Measurements from ENCODE around the gene TECTB. TPM values are rescaled to one million over a fixed set of nuclear protein-coding genes. Genes with fewer than 3 reads are reported as not detected.
A peak's percentile ranks its signal among the peaks of the same experiment; 100 is the strongest.

Gene TECTB
- total and polyA plus RNA-seq, 4 donors, result not detected

DNA sequence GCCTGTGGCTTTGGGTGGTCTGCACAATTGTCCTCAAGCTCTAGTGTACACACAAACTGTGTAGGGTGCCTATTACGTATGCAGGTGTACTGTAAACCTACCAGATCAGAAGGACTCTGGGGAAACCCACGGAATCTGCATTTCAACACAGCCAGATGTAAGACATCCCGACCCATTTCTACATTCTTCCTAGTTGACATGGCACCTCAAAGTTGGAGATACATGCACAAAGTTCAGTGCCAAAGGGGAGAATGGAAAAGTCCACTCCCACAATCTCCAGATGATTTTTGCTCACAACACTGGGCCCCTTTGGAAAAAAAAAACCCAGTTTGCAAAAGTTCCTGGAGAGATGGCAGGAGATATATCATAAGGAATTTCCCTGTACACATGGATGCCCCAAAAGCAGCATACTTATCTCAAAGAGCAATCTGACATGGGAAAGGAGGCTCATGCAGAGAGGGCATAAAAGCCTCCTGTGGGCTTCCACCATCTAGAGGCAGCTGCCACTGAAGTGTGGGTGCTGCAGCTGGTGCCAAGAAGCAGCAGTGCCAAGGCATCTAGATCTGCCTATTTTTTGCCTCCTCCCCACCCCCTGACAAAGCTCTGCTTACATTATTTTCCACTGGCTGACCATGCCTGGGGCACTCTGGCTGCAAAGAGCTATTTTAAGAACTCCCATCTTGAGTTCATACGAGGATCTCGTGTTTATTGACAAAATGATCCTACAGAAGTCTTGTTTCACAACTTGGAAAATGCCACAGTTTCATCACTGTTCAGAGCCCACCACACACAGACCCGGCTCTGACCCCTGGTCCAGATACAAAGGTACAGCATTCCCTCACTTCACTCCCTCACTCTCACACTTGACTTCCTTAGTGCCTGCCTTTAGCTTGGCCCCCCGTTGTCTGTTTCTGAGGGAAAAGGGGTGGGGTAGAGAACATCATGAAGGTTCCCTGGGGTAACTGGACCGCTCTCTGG, 12.9 kb downstream of the TECTB start:
- H3K4me3 ChIP-seq (ENCODE audit: low read length in 2 of 2), result no peak overlapping the region
- peak; percentile 68 for ATAC-seq (ENCODE audit: low FRiP score)

DNA sequence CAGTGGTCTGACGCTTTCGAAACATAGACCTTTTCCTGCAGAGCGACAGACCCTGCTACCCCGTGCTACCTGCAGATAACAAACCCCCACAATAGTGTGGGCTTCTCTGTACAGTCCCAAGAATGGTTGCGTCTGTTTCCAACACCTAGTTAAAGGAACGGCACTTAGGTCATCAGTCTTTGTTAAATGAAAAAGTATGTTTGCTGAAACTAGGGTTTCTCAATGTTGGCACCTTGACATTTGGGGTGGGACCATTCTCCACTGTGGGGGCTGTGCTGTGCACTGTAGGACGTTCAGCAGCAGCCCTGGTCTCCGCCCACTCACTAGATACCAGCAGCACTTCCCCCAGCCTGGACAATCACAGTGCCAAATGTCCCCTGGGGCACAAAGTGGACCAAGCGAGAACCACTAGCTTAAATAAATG, 13.7 kb downstream of the TECTB start:
- Histone ChIP-seq H3K27me3 (ENCODE audit: control insufficient read depth in 1 of 2, insufficient read depth in 2 of 2, low read length in 1 of 2) (no peaks in the 10 kb centered on the region), H3K36me3 (ENCODE audit: control insufficient read depth in 1 of 2, insufficient read depth in 2 of 2, low read length in 1 of 2) (no peaks in the 10 kb centered on the region), H3K4me1 (ENCODE audit: control insufficient read depth in 1 of 2, insufficient read depth in 2 of 2, low read length in 2 of 2) (peaks cover 3 to 4% of the 10 kb centered on the region in 2 donors), H3K27ac (ENCODE audit: low read depth in 1 of 2, low read length in 2 of 2) (peak overlapping the region in 1 of 2 donors; percentile 28), H3K9me3 (ENCODE audit: control insufficient read depth, low read length) (no peaks in the 10 kb centered on the region), H3K4me3 (ENCODE audit: low read length in 2 of 2) (no peak overlapping the region)
- WGBS, 2 donors, result 70 to 79% methylated on average over 9 of the region's 9 CpGs
- DNase-seq (no peak), ATAC-seq (ENCODE audit: low FRiP score) (peak; percentile 57)
- intact Hi-C loops (cut with DNase I), result no loop called here

More for the DNA sequence above, 12.9 kb downstream of the TECTB start:
- WGBS, 2 donors, result 46 to 48% methylated on average over 8 of the region's 8 CpGs
- Histone ChIP-seq H3K27me3 (ENCODE audit: control insufficient read depth in 1 of 2, insufficient read depth in 2 of 2, low read length in 1 of 2) (no peaks in the 10 kb centered on the region), H3K9me3 (ENCODE audit: control insufficient read depth, low read length) (no peaks in the 10 kb centered on the region), H3K36me3 (ENCODE audit: control insufficient read depth in 1 of 2, insufficient read depth in 2 of 2, low read length in 1 of 2) (no peaks in the 10 kb centered on the region), H3K27ac (ENCODE audit: low read depth in 1 of 2, low read length in 2 of 2) (peak overlapping the region in 1 of 2 donors; percentile 28), H3K4me1 (ENCODE audit: control insufficient read depth in 1 of 2, insufficient read depth in 2 of 2, low read length in 2 of 2) (peaks cover 3 to 4% of the 10 kb centered on the region in 2 donors)
- DNase-seq, result no peak
- intact Hi-C loops (cut with DNase I), result no loop called here

DNA sequence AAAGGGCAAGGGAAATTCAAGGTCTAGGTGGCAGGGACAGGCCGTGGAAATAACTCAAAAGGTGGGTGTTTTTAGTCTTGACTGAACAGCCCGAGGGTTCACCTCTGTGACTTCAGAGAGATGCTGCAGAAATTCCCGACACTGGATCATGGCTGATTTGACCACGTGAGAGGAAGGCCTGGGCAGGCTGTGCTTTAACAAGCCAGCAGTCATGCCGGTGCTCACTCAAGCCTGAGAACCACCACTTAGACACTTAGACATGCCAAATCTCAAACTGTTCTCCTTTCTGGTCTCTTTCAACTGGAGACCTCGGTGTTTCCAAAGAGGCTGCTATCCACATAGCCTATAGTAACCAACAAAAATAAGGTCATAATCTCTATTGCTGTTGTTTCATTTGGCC, 15.4 kb downstream of the TECTB start:
- peaks cover 3 to 4% of the 10 kb centered on the region in 2 donors for H3K4me1 ChIP-seq (ENCODE audit: control insufficient read depth in 1 of 2, insufficient read depth in 2 of 2, low read length in 2 of 2)
- no peak for DNase-seq
- 27 to 34% methylated on average over 6 of the region's 6 CpGs for WGBS, 2 donors
- no peak overlapping the region for H3K4me3 ChIP-seq (ENCODE audit: low read length in 2 of 2)
- H3K27me3 ChIP-seq (ENCODE audit: control insufficient read depth in 1 of 2, insufficient read depth in 2 of 2, low read length in 1 of 2), result no peaks in the 10 kb centered on the region
- peak overlapping the region in 1 of 2 donors; percentile 1 for H3K27ac ChIP-seq (ENCODE audit: low read depth in 1 of 2, low read length in 2 of 2)
- H3K36me3 ChIP-seq (ENCODE audit: control insufficient read depth in 1 of 2, insufficient read depth in 2 of 2, low read length in 1 of 2), result no peaks in the 10 kb centered on the region
- intact Hi-C loops (cut with DNase I), result no loop called here
- no peaks in the 10 kb centered on the region for H3K9me3 ChIP-seq (ENCODE audit: control insufficient read depth, low read length)
- no peak for ATAC-seq (ENCODE audit: low FRiP score)

DNA sequence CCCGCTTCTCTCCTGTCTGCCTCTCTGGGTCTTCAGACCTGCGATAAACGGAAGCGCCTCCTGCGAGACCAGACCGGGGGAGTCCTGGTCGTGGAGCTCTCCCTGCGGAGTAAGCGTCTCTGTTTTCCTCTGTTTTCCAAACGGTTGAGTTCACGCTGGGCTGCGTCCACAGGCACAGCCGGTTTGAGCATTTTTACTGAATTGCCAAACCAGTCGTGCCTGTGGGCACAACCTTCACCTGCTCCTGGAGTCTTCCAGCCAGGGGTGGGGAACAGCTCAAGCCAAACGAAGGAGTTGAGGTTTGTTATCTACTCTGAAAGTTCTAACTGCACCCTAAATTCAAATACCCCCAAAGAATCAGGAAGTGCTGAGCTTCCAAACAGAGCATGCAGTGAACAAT, 16.3 kb downstream of the TECTB start:
- Histone ChIP-seq H3K4me1 (ENCODE audit: control insufficient read depth in 1 of 2, insufficient read depth in 2 of 2, low read length in 2 of 2) (peaks cover 3 to 4% of the 10 kb centered on the region in 2 donors), H3K27ac (ENCODE audit: low read depth in 1 of 2, low read length in 2 of 2) (no peak overlapping the region), H3K4me3 (ENCODE audit: low read length in 2 of 2) (no peak overlapping the region), H3K36me3 (ENCODE audit: control insufficient read depth in 1 of 2, insufficient read depth in 2 of 2, low read length in 1 of 2) (no peaks in the 10 kb centered on the region), H3K27me3 (ENCODE audit: control insufficient read depth in 1 of 2, insufficient read depth in 2 of 2, low read length in 1 of 2) (no peaks in the 10 kb centered on the region), H3K9me3 (ENCODE audit: control insufficient read depth, low read length) (no peaks in the 10 kb centered on the region)
- intact Hi-C loops (cut with DNase I), result no loop called here
- 76 to 85% methylated on average over 15 of the region's 15 CpGs for WGBS, 2 donors
- no peak for DNase-seq
- ATAC-seq (ENCODE audit: low FRiP score), result no peak

DNA sequence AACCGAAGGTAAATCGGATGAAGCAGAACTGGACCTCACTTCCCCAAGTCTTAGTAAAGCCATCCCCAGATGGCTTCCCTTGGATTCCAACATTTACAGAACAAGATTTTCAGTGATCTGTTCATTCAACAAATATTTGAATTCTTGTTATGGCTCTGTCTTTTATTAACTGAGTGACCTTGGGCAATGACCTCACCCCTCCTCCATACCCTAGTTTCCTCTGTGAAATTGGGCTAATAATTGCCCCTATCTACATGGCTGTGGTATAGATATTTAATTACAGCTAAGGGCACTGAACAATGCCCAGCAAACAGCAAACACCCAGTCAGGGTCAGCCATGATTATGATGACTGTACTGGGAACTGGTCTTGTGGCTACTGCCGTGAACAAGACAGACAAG, 19.1 kb downstream of the TECTB start:
- ATAC-seq (ENCODE audit: low FRiP score), result no peak
- H3K9me3 ChIP-seq (ENCODE audit: control insufficient read depth, low read length), result no peaks in the 10 kb centered on the region
- DNase-seq, result no peak
- WGBS, 2 donors, result 91 to 96% methylated on average over 3 of the region's 3 CpGs
- no peaks in the 10 kb centered on the region for H3K4me1 ChIP-seq (ENCODE audit: control insufficient read depth in 1 of 2, insufficient read depth in 2 of 2, low read length in 2 of 2)
- intact Hi-C loops (cut with DNase I), result no loop called here
- no peaks in the 10 kb centered on the region for H3K27me3 ChIP-seq (ENCODE audit: control insufficient read depth in 1 of 2, insufficient read depth in 2 of 2, low read length in 1 of 2)
- H3K27ac ChIP-seq (ENCODE audit: low read depth in 1 of 2, low read length in 2 of 2), result no peak overlapping the region
- no peaks in the 10 kb centered on the region for H3K36me3 ChIP-seq (ENCODE audit: control insufficient read depth in 1 of 2, insufficient read depth in 2 of 2, low read length in 1 of 2)
- no peak overlapping the region for H3K4me3 ChIP-seq (ENCODE audit: low read length in 2 of 2)

DNA sequence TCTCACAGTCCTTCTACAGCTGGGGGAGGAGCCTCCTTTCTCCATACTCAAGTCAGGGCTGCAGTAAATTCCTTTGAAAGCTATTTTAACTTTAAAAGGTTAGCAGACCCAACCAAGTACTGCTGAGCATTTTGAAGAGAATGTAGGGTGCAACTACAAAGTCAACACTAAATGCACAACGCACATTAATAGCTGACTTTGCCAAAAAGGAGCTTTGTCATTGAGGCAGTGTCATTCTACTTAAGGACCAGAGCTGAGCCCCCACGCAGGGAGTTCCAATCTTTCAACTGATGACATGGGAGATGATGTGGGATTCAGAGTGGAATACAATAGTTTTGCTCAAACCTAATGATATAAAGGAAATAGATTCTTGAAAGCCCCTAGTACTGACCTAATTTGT, 20.3 kb downstream of the TECTB start:
- no peak for ATAC-seq (ENCODE audit: low FRiP score)
- intact Hi-C loops (cut with DNase I), result no loop called here

DNA sequence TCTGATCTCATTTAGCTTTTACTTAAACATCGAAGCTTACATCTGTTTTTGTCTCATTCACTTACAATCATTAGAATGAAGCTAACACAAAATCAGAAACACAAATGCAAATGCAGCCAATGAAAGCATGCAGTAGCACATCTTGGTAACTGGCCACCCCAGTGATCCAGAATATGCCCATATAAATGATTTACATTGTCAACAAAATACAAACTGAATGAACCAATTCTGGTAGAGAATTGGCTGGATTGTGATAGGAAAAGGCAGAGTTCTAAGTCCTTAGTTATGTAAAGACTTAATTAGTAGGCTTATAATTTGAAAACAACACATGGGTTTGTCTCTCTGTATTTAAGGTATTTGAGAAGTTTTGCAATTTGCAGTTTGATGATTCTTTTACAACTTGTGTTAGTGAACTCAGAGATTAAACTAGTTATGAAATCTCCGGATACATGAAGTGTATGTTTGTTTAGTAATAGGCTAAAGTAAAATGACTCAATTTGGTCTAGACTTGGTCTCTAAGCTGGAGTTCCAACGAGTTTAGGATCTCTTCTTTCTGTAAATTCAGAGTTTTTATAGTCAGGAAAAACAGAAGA, 21.2 kb downstream of the TECTB start:
- Histone ChIP-seq H3K36me3 (ENCODE audit: control insufficient read depth in 1 of 2, insufficient read depth in 2 of 2, low read length in 1 of 2) (no peaks in the 10 kb centered on the region), H3K27me3 (ENCODE audit: control insufficient read depth in 1 of 2, insufficient read depth in 2 of 2, low read length in 1 of 2) (no peaks in the 10 kb centered on the region), H3K4me3 (ENCODE audit: low read length in 2 of 2) (no peak overlapping the region), H3K9me3 (ENCODE audit: control insufficient read depth, low read length) (no peaks in the 10 kb centered on the region), H3K4me1 (ENCODE audit: control insufficient read depth in 1 of 2, insufficient read depth in 2 of 2, low read length in 2 of 2) (no peaks in the 10 kb centered on the region), H3K27ac (ENCODE audit: low read depth in 1 of 2, low read length in 2 of 2) (no peak overlapping the region)
- intact Hi-C loops (cut with DNase I), result no loop called here
- ATAC-seq (ENCODE audit: low FRiP score) (no peak), DNase-seq (no peak)
- 49 to 52% methylated on average over 3 of the region's 3 CpGs for WGBS, 2 donors

More for the DNA sequence above, 20.3 kb downstream of the TECTB start:
- Histone ChIP-seq H3K27me3 (ENCODE audit: control insufficient read depth in 1 of 2, insufficient read depth in 2 of 2, low read length in 1 of 2) (no peaks in the 10 kb centered on the region), H3K36me3 (ENCODE audit: control insufficient read depth in 1 of 2, insufficient read depth in 2 of 2, low read length in 1 of 2) (no peaks in the 10 kb centered on the region), H3K9me3 (ENCODE audit: control insufficient read depth, low read length) (no peaks in the 10 kb centered on the region), H3K4me1 (ENCODE audit: control insufficient read depth in 1 of 2, insufficient read depth in 2 of 2, low read length in 2 of 2) (no peaks in the 10 kb centered on the region), H3K27ac (ENCODE audit: low read depth in 1 of 2, low read length in 2 of 2) (no peak overlapping the region), H3K4me3 (ENCODE audit: low read length in 2 of 2) (no peak overlapping the region)
- no peak for DNase-seq
- 59 to 68% methylated on average over 2 of the region's 2 CpGs for WGBS, 2 donors

DNA sequence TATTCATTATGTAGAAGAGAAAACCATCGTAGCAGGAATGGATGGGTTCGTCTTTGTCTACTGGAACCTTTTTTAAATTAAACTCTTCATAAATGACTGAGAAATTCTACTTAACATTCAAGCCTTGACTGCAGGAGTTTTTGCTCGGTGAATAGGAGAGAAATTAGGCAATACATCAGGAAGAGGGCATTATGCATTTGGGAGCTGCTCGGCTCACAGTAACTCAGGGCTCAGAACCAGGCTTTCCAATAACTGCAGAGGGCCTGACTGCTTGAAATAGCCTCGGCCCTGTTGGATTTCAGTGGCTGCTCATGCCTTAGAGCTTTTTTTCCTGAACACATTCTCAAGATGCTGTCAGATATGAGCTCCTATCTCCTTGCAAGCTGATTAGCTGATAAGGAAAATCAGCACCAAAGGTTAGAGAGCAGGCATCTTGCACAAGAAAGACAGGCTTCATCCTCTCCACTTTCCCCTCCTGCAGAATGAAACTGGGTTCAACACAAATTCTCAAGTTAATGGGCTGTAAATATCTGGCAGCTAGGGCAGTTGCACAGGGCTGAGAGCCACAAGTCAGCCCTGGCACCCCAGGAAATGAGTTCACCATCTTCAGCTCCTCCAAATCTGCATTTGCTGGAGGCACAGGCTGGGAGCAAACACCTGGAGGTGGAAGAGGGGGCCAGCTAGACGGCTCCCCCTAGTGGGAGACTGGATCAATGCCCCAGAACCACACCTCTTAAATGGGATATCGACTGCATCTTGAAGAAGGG, 24.3 kb downstream of the TECTB start:
- no peak for DNase-seq
- intact Hi-C loops (cut with DNase I), result loop anchor here (5.0 kb wide), 1 partner anchor 125 kb away; the partner anchor contains the start of gene GPAM (in 2 of the 2)
- no peaks in the 10 kb centered on the region for H3K27me3 ChIP-seq (ENCODE audit: control insufficient read depth in 1 of 2, insufficient read depth in 2 of 2, low read length in 1 of 2)
- WGBS, 2 donors, result 36 to 45% methylated on average over 7 of the region's 7 CpGs
- no peak overlapping the region for H3K4me3 ChIP-seq (ENCODE audit: low read length in 2 of 2)
- ATAC-seq (ENCODE audit: low FRiP score), result no peak
- no peaks in the 10 kb centered on the region for H3K4me1 ChIP-seq (ENCODE audit: control insufficient read depth in 1 of 2, insufficient read depth in 2 of 2, low read length in 2 of 2)
- no peaks in the 10 kb centered on the region for H3K9me3 ChIP-seq (ENCODE audit: control insufficient read depth, low read length)
- no peaks in the 10 kb centered on the region for H3K36me3 ChIP-seq (ENCODE audit: control insufficient read depth in 1 of 2, insufficient read depth in 2 of 2, low read length in 1 of 2)
- H3K27ac ChIP-seq (ENCODE audit: low read depth in 1 of 2, low read length in 2 of 2), result peak overlapping the region in 1 of 2 donors; percentile 31
